Ishikawa (cell line): ENCODE data around the gene LRBA.

Experiments
- CREB1 ChIP-seq: IDR thresholded peaks from 2 replicates; pipeline ENCODE4 v1.6.1; 2012; ENCODE audit warnings: low read depth
- EP300 ChIP-seq: IDR thresholded peaks from 2 replicates; pipeline ENCODE4 v1.6.1; 2012; ENCODE audit warnings: borderline replicate concordance
- TAF1 ChIP-seq: IDR thresholded peaks from 2 replicates; pipeline ENCODE4 v1.6.1; 2012; ENCODE audit warnings: low read depth, mild to moderate bottlenecking
- TEAD4 ChIP-seq: IDR thresholded peaks from 2 replicates; pipeline ENCODE4 v1.6.1; 2012
- YY1 ChIP-seq: IDR thresholded peaks from 2 replicates; pipeline ENCODE4 v1.6.1; 2012; ENCODE audit warnings: low read depth

DNA sequence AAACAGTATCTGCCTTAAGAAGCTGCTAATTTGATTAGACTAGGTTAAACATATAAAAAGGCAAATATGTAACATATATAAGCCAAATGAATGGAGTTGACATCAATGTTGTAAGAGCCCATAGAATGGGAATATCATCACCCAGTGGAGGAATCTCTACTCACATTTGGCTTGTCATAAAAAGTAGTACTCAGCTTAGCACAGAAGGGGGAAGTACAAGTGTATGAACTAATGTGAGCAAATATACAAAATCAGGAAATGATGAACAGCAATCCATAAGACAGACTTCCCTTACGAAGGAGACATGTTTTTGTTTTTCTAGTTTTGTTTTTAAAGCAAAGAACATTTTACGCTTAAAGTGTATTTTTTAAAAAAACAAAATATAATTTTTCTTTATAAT, 358.2 kb downstream of the LRBA start:
- TF ChIP-seq TAF1 (no peak), EP300 (no peak), TEAD4 (no peak), CREB1 (no peak), YY1 (no peak)
